Caki2 (cell line): ENCODE data around the gene GRK4. TPM values are rescaled to one million over a fixed set of nuclear protein-coding genes. Genes with fewer than 3 reads are reported as not detected.
"Not testable (repeated sequence)": the region's sequence is repeated elsewhere in the genome, so short reads cannot be mapped to it uniquely, and the experiment has no call there.

Source experiments
- DNase-seq: peaks from one replicate; pipeline ENCODE4 v3.0.0-alpha.2; 2015; ENCODE audit warnings: low read depth
- in situ Hi-C: cut with HindIII; loops from 2 replicates; pipeline ENCODE4 v1.10.0; 2016; ENCODE audit warnings: low sequenced_read_pairs, low pct_unique_long_range_greater_than_20kb, mixed read lengths
- total RNA-seq: library from RNA; depleted of rRNA; stranded (reverse); fragments of >200 nt; shearing (Covaris generic); gene quantifications from 2 replicates; pipeline ENCODE4 v1.2.3, GENCODE V29; 2014; ENCODE audit warnings: low replicate concordance; rRNA removed

Gene GRK4
- 0.38 and 1.3 TPM in 2 replicates for total RNA-seq

DNA sequence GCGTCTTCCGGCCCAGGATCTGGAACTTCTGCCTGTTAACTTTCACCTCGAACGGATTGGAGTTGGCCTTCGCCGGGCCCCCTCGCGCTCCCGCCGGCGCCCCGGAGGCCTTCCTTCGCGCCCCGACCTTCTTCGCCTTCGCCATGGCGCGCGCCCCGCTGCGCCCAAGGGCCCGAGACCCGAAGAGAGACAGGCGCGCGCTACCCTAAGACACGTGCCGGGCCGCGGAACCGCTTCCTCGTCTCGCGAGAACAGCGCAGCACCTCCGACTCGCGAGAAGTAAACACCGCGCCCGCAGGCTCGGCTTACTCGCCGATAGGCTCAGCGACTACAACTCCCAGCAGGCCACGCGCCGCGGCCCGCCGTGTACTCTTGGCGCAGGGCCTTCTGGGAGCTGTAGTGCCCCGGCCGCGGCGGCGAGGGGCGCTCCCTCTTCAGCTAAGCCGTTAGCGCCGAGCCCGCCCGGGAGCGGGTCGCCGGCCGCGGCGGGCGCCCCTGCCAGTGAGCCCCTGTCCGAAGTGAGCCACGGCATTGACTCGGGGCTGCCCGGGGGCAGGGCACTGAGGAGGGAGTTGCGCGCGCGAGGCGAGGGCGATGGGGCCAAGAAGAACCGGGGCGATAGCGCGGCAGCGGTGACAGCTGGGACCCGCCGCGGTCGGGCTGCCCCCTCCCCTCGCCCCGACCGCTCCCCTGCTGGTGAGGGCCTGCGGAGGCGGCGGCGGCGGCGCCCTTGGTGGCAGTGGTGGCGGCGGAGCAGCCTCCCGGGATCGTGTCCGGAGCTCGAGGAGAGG is at the start of gene GRK4, which contains the start of gene NOP14:
Gene GRK4, plus strand, starts transcription at position 397 of the 791 bp plus-strand sequence. CDS start 500 bp downstream, outside the sequence.
Gene NOP14, minus strand, starts transcription at position 232 of the 791 bp plus-strand sequence. Its CDS starts 87 bp downstream, at position 145.
- in situ Hi-C loops = no loop called here
- peak; percentile 93 for DNase-seq

DNA sequence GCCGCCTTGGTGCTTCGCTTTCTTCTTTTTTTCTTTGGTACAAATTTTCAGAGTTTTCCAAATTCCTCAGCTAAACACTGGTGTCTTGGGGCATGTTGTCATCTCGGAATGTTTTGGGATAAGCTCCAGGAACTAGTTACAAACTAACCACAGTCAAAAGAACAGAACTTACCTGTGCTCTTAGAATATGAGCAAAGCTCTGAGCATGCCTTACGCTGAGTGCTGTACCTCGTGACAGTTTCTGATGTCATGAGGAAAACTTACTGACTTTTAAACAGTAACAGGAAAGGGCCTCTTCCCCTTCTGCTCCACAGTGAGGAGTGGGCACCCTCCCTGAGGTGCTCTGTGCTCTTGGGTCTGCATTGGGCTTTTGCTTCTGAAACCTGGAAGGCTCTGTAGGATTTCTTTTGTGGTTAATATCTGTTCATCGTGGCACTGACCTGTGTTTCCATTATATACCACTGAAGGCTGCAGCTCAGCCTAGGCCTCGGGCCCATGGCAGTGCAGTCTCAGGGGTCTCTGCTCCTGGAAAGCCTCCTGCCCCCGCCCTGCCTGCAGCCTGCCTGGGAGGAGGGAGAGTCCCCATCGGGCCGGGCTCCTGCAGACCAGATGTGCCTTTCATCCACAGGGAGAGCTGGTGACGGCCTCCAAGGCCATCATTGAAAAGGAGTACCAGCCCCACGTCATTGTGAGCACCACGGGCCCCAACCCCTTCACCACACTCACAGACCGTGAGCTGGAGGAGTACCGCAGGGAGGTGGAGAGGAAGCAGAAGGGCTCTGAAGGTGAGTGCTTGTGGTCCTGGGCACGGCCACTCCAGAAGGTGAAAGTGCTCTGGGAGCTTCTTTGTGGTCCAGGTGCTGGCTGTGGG is 48.9 kb upstream of the GRK4 start:
- in situ Hi-C loops = no loop called here
- no peak for DNase-seq

DNA sequence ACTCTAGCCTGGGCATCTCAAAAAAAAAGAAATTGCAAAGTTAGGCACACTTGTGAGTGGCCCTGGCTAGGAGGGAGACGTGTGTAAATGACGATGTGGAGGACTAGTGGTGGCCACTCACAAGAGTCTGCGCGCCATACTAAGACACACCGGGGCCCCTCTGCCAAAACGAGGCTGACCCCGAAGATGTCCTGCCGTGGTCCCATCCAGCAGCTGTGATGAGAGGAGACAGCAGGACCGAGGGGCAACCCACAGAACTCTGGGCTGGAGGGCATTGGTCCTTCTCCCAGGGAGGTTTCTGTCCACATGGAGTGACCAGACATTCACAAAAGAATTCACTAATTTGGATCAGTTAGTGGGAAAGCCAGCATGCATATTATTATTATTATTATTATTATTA is 47.6 kb upstream of the GRK4 start:
- no peak for DNase-seq
- in situ Hi-C loops = no loop called here

DNA sequence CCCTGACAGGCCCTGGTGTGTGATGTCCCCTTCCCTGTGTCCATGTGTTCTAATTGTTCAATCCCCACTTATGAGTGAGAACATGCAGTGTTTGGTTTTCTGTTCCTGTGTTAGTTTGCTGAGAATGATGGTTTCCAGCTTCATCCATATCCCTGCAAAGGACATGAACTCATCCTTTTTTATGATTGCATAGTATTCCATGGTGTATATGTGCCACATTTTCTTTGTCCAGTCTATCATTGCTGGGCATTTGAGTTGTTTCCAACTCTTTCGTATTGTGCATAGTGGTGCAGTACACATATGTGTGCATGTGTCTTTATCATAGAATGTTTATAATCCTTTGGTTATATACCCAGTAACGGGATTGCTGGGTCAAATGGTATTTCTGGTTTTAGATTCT is 46.7 kb upstream of the GRK4 start:
- DNase-seq, in situ Hi-C loops: not testable (repeated sequence)

DNA sequence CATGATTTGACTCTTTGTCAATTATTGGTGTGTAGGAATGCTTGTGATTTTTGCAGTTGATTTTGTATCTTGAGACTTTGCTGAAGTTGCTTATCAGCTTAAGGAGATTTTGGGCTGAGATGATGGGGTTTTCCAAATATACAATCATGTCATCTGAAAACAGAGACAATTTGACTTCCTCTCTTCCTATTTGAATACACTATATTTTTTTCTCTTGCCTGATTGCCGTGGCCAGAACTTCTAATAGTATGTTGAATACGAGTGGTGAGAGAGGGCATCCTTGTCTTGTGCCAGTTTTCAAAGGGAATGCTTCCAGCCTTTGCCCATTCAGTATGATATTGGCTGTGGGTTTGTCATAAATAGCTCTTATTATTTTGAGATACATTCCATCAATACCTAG is 45.1 kb upstream of the GRK4 start:
- in situ Hi-C loops, DNase-seq: not testable (repeated sequence)

DNA sequence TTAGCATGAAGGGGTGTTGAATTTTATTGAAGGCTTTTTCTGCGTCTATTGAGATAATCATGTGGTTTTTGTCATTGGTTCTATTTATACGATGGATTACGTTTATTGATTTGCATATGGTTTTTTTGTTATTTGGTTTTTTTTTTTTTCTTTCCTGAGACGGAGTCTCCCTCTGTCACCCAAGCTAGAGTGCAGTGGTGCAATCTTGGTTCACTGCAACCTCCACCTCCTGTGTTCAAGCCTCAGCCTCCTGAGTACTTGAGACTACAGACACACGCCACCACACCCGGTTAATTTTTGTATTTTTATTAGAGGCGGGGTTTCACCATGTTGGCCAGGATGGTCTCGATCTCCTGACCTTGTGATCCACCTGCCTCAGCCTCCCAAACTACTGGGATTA is 44.7 kb upstream of the GRK4 start:
- DNase-seq, in situ Hi-C loops: not testable (repeated sequence)

DNA sequence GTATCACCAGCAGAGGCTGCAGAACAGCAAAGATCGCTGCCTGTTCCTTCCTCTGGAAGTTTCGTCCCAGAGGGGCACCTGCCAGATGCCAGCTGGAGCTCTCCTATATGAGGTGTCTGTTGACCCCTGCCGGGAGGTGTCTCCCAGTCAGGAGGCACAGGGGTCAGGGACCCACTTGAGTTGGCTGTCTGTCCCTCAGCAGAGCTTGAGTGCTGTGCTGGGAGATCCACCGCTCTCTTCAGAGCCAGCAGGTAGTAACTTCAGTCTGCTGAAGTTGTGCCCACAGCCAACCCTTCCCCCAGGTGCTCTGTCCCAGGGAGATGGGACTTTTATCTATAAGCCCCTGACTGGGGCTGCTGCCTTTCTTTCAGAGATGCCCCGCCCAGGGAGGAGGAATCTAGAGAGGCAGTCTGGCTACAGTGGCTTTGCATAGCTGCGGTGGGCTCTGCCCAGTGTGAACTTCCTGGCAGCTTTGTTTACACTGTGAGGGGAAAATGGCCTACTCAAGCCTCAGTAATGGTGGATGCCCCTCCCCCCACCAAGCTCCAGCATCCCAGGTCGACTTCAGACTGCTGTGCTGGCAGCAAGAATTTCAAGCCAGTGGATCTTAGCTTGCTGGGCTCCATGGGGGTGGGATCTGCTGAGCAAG is 40.8 kb upstream of the GRK4 start:
- in situ Hi-C loops, DNase-seq: not testable (repeated sequence)

DNA sequence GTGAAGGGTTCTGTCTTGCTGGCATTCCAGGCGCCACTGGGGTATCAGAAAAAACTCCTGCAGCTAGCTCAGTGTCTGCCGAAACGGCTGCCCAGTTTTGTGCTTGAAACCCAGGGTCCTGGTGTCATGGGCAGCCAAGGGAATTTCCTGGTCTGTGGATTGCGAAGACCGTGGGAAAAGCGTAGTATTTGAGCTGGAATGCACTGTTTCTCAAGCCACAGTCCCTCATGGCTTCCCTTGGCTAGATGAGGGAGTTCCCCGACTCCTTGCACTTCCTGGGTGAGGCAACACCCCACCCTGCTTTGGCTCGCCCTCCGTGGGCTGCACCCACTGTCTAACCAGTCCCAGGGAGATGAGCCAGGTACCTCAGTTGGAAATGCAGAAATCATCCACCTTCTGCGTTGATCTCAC is 40.2 kb upstream of the GRK4 start:
- DNase-seq = no peak
- in situ Hi-C loops = no loop called here

DNA sequence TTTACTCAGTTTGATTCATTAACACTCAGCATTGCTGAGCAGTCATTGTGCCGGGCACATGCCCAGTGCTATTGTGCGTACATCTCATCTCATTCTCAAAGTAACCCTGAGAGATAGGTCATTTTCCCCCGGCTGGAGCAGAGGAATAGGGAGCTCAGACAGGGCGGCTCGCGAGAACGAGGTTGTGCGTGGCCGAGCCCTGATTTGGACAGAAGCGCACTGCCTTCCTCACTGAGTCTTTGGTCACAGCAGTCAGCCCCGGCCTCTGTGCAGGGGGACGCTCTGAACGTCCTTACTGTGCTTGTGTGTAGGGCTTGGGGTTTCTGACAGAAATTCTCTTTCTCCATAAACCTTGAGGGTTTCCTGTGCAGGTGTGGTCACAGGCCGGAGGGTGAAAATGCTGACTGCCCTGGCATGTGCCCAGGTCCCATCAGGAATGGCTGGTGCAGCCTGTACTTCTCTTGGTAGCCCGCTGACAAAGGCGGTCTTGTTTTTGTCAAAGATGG is 39.6 kb upstream of the GRK4 start:
- in situ Hi-C loops = no loop called here
- DNase-seq = no peak

DNA sequence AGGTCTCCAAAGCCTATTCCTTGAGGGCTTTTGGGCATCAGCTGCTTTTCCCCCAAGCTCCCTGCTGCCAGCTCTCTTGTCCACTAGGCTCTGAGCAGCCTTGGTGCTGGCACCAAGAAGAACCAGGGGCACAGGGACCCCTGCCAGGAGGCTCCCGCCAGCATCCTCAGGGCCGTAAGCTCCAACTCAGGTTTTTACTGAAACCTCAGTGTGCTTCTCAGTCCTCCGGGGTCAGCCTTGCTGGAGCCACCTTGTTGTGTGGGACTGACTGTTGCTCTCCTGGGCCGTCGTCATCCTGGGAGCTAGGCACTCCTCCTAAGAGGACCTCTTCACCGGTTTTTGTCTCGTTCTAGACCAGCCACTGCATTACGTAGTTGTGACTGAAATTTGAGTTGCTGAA is 39.1 kb upstream of the GRK4 start:
- in situ Hi-C loops = no loop called here
- no peak for DNase-seq

DNA sequence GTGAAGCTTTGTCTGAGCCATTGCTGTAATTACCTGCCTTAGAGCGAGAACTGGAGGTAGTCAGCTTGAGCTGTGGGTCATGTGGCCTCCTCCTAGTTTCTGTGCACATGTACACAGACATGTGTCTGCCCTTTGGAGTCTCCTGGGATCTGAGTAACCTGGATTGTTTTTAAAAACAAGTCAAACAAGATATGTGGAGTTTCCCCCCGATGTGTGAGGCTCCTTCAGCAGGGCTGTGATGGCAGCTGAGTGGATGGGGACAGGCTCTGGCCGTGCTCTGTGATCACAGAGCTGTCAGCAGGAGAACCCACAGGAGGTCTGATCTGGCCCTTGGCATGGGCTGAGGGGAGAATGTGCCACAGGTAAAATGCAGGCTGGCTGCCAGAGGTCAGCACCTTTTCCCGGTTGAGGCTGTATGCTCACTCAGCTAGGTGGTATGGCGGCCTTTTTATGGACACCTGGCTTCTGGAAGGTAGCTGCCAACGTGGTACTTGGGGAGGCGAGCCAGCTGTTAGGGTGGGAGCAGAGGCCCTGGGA is 38.5 kb upstream of the GRK4 start:
- in situ Hi-C loops = no loop called here
- DNase-seq = no peak

DNA sequence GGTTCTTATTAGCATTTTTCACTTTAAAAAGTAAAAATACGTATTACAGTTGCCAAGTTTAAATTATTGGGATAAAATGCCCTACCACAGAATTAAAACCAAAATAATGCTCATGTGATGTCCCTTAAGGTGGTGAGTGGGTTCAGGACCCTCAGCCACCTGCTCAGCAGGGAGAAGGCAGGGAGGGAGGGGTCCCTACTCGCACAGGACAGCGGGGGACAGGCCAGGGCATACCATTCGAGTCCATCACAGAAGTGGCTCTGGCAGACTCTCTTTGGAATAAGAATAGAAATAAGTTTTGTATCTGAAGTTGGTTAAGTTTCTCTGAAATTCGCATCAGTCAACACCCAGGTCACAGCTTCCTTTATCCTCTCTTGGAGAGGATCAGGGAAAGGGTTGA is 37.9 kb upstream of the GRK4 start:
- DNase-seq = no peak
- in situ Hi-C loops = no loop called here

DNA sequence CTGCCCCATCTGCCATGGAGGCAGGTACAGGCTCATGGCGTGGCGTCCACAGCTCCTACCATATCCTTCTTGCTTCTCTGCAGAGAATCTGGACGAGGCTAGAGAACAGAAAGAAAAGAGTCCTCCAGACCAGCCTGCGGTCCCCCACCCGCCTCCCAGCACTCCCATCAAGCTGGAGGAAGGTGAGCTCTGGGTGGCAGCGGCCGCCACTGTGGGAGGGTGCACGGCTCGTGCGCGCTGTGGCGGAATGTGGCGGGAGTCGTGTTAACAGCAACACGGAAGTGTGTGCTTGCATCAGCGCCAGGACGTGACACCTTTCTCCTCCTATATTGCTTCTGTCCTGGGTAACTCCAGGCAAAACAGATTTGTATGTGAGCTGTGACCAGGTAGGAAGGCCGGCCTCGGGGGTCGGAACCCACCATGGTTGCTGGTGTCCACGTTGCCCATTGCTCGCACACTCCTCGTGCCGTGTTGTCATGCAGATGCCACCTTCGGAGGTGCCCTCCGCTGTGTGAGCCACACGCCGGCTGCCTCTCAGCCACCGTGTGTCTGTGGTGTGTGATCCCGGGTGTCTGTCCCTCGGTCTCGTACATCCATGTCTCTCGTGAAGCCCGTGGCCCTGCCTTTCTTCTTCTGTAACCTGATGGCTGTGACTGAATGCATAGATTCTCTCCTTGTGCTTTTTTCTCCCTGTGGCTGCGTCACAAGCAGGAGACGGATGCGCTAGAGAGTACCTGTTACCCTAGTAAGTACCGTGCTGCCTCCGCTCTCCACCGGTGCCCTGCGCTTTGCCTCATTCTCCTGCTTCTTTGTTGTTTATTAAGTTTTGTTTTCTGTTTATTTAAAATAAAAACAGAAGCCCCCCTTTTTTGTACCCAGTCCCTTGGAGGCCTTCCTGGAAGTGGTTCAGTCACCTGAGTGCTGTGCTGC is 37.2 kb upstream of the GRK4 start:
- DNase-seq = no peak
- in situ Hi-C loops = no loop called here

DNA sequence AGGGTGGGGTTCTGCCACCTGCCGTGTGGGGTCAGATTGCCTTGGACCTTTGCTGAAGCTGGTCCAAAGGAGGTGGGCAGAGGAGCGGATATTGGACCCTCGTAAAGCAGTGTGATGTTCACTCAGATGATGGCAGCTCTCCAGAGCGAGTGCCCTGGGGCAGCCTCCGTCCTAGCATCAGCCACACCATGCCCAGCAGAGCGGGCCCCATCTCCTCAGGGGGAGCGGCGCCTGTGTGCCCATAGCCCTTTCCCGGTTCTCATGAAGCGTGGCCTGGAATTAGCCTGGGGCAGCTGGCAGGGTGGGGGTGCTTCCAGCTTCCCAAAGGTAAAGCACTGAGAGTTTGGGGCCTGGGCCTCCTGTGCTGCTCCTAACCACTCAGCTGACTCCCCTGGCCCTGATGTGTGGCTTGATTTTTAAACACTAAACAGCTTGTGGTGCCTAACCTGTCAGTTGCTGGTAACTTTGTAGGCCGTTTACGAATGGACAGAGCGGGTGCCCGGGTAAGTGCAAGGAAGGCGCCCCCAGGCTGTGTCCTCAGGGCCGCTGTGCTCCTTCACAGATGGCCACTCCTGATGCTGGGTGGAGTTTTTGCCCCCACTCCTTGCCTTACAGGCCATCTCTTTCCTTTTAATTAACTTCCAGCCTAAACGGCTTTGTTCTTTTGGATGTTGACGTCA is 36.2 kb upstream of the GRK4 start:
- DNase-seq = no peak
- in situ Hi-C loops = no loop called here

DNA sequence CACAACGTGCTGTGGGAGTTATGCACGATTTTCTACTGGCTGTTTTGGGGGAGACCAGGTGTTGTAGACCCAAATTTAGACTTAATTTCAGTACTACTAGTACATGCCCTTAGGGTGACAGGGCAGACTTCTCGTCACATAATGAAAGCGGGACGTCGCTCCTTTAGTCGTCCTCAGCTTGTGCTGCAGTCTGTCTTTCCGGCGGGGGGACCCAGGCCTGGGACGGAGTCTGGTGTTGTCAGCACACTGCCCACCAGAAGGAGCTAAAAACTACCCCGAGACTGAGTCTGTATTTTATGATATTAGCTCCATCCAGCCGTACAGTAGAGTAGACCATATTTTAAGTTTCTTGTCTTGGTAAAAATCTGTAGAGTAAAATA is 35.7 kb upstream of the GRK4 start:
- DNase-seq = no peak
- in situ Hi-C loops = no loop called here

DNA sequence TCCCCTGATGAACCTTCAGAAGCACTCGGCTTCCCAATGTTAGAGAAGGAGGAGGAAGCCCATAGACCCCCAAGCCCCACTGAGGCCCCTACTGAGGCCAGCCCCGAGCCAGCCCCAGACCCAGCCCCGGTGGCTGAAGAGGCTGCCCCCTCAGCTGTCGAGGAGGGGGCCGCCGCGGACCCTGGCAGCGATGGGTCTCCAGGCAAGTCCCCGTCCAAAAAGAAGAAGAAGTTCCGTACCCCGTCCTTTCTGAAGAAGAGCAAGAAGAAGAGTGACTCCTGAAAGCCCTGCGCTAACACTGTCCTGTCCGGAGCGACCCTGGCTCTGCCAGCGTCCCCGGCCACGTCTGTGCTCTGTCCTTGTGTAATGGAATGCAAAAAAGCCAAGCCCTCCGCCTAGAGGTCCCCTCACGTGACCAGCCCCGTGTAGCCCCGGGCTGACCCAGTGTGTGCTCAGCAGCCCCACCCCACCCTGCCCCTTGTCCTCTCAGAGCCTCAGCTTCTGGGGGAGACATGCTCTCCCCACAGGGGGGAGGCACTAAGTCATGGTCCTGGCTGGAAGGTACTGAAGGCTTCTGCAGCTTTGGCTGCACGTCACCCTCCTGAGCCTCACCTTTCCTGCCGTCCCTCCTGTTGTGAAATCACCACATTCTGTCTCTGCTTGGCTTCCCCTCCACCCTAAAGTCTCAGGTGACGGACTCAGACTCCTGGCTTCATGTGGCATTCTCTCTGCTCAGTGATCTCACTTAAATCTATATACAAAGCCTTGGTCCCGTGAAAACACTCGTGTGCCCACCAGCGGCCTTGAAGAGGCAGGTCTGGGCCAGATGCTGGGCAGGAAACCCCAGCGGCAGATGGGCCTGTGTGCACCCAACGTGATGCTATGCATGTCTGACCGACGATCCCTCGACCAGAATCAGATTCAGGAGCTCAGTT is 34.9 kb upstream of the GRK4 start:
- no peak for DNase-seq
- in situ Hi-C loops = no loop called here
